ES-I3 (cell line): ENCODE measurements around the gene VGLL3.

Source experiments
- H3K36me3 ChIP-seq: 2 replicates; pipeline ENCODE4 v1.6.1; 2013; ENCODE audit warnings: mild to moderate bottlenecking, low read length, control low read depth, moderate library complexity; ENCODE audit not compliant: insufficient read depth
- H3K4me1 ChIP-seq: 2 replicates; pipeline ENCODE4 v1.6.1; 2013; ENCODE audit warnings: mild to moderate bottlenecking, control low read depth, low read length; ENCODE audit not compliant: insufficient read depth
- H3K9ac ChIP-seq: 2 replicates; pipeline ENCODE4 v1.6.1; 2013; ENCODE audit warnings: low read depth, mild to moderate bottlenecking, low read length, moderate library complexity
- H3K9me3 ChIP-seq: 2 replicates; pipeline ENCODE4 v1.6.1; 2013; ENCODE audit warnings: mild to moderate bottlenecking, low read length, moderate library complexity; ENCODE audit not compliant: control insufficient read depth, insufficient read depth

Gene VGLL3

DNA sequence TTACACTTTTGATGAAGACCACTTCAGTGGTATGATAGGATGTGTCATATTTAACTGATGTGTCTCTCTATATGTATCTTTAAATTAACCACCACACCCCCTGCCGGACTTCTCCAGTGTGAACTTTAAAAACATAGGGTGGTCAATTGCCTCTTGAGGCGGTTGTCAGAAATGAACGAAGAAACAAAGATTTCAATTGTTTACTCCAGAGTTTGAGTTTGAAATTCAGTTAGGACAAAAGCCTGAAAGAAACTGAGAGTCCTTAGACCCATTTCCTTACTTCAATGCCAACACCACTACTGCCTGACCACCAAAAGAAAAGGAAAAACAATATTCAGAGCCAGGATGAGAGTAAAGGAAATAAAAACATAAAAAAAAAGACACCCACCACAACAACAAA lies 40.2 kb downstream of the VGLL3 start:
- H3K36me3 ChIP-seq: no peaks in the 10 kb centered on the region
- H3K4me1 ChIP-seq: peaks cover 19% of the 10 kb centered on the region; the same call in 1 of the 2 replicates
- no peaks in the 10 kb centered on the region for H3K9me3 ChIP-seq
- no peak overlapping the region for H3K9ac ChIP-seq

DNA sequence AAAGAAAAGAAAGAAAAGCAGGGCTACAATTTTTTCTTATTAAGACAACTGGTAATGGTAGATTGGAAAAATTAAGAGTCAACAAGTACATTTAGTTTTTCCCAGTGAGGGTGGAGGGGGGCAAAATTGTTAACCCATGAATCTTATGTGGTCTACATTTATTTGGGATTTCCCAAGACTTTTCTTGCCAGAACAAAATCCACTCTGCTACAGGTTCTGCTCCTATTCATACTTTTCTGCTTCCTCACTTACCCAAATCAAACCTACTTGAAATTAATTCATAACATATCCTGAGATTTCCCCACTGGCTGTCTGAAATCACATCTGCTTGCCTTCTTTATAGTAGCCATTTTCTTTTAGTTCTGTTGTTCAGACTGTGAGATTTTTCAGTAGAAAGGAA lies 41.1 kb downstream of the VGLL3 start:
- no peaks in the 10 kb centered on the region for H3K9me3 ChIP-seq
- peaks cover 19% of the 10 kb centered on the region; the same call in 1 of the 2 replicates for H3K4me1 ChIP-seq
- no peak overlapping the region for H3K9ac ChIP-seq
- H3K36me3 ChIP-seq: no peaks in the 10 kb centered on the region

DNA sequence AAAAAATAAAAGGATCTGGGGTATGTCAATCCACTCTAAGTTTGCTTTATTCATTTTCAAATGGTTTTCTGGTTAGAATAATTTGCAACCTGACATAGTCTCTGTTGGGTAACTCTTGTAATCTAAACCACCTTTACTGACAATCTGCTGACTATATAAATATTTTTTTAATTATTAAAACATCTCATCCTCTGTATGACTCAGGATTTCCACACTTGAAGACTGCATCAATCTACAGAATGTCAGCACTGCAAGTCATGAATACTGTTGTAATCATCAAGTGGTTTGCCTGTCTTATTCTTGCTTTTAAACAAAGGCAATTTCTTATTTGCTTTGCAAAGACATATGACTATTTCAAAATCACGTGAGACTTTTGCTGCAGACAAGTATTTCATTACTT lies 42.1 kb downstream of the VGLL3 start:
- H3K9me3 ChIP-seq: no peaks in the 10 kb centered on the region
- H3K4me1 ChIP-seq: peaks cover 13% of the 10 kb centered on the region; the same call in 1 of the 2 replicates
- H3K36me3 ChIP-seq: no peaks in the 10 kb centered on the region
- no peak overlapping the region for H3K9ac ChIP-seq

DNA sequence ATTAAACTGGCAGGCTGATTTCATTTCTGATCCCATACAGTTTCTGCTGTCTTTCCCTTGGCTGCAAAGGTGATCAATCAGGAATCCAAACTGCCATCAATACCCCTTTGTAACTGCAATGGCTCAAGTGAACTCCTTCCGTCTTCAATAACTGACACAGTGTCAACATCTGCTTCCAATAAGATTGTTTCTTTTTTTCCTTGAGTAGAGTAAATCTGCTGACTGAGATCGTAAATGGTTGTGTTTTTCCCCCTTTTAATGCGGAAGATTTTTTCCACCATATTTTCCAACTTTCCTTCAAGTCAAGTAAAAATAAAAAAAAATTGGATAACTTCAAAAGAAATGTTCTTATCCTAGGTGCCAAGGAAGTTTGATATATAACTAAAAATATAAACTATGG lies 48.7 kb downstream of the VGLL3 start:
- Histone ChIP-seq H3K4me1 (no peaks in the 10 kb centered on the region), H3K9me3 (no peaks in the 10 kb centered on the region), H3K9ac (no peak overlapping the region), H3K36me3 (no peaks in the 10 kb centered on the region)

DNA sequence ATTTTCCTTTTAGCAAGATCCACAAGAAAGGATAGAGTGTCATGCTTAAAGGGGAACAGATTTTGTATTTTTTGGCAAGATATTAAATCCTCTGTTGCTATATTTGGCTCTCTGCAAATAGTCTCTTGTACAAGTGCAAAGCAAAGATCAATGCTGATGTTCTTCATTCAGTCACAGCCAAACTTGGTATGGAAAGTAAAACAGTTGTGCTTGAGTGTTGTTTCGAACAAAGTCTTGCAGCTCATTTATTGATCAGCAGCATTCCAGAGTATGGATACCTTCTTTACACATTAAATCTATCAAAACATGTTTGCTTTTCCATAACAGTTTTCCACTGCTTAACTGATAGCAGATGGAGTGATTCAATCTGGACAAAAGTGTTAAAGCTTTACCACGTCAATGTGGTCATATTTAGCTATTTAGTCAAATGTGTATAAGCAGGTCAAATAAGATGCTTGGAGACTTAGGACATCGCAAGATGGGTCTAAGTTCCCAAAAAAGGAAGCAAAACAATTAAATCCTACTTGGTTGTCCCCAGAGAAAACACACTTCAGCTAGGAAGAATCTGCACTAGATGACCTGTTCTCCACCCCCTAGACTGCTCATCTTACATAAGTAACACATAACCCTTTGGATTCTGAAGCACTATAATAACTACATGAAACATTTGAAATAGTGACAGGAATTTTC lies 52.4 kb downstream of the VGLL3 start:
- Histone ChIP-seq H3K9me3 (no peaks in the 10 kb centered on the region), H3K36me3 (no peaks in the 10 kb centered on the region), H3K9ac (no peak overlapping the region), H3K4me1 (no peaks in the 10 kb centered on the region)

DNA sequence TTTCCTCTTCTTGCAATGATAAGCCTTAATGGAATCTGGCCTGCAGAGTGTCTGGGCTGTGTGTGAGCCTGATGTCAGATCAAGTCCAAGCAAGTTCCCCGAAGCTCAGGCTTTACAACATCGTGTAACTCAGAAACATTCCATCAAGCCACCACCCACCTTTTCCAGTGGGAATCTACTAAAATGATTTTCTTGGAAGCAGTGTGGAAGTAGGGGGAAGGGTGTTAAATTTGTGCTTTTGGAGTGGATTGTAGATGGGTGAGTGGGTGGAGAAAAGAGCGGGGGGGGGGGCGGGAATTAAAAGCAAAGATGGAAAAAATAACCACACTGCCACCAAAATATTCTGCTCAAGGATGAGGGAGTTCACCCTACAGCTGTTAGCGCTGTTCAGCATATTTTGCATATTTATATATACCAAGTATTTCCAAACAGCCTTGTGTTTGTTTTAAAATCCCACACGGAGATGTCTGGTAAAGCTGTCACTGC lies 53.6 kb downstream of the VGLL3 start:
- H3K9ac ChIP-seq: no peak overlapping the region
- no peaks in the 10 kb centered on the region for H3K36me3 ChIP-seq
- H3K4me1 ChIP-seq: no peaks in the 10 kb centered on the region
- H3K9me3 ChIP-seq: no peaks in the 10 kb centered on the region

DNA sequence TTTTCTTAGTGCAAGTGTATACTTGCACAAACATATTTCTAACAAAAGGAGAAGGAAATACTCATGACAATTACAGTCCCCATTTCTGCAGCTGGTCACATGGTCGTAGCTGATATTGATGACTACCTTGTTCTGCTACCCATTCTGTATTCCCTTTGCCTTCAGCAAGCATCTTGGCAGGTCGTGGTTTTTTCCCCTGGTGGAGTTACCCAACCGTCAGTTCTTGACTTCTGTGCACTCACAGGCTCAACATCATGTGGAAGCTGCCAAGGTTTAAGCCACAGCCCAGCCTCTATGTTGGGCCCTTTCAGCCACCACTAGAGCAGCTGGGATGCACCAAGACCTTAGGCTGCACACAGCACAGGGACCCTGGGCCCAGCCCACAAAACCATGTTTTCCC lies 56.1 kb downstream of the VGLL3 start:
- H3K4me1 ChIP-seq: no peaks in the 10 kb centered on the region
- no peaks in the 10 kb centered on the region for H3K36me3 ChIP-seq

DNA sequence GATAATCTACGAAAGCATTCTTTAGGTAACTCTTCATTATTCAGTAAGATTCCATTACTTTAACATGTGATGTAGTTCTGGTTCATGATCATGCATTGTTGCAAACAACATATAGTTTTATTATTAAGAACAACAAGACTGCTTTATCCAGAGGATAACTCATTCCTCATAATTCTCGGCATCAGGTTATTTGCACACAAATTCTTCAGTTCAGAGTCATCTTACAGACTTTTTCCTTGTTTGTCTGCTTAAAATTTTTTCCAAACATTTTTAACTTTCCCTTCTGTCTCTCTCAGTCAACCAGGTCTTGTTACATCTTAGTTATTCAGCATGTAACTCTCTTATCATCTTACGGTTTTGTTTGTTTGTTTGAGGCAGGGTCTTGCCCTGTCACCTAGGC lies 60.1 kb downstream of the VGLL3 start:
- no peaks in the 10 kb centered on the region for H3K4me1 ChIP-seq
- H3K9me3 ChIP-seq: no peaks in the 10 kb centered on the region
- H3K36me3 ChIP-seq: no peaks in the 10 kb centered on the region; the same call in 1 of the 2 replicates
- no peak overlapping the region for H3K9ac ChIP-seq

More for the DNA sequence above, 56.1 kb downstream of the VGLL3 start:
- Histone ChIP-seq H3K9me3 (no peaks in the 10 kb centered on the region), H3K9ac (no peak overlapping the region)

DNA sequence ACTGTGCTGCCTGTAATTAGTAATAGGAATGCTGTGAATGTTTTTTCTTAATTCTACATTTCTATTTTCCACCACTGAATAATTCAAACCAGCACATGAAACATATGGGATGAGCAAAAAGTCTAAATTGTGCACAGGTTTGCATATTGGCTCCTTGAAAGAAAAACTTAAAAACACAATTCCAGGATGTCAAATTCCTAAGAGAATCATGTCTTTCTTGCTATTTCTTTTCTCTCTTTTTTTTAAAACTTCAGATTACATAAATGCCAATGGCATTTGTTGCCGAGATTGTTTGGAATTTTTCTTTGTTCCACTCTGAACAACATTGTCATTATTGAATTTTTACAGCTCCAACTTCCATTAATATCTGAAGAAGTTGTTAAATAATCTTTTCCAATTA lies 60.8 kb downstream of the VGLL3 start:
- no peaks in the 10 kb centered on the region for H3K4me1 ChIP-seq
- H3K36me3 ChIP-seq: no peaks in the 10 kb centered on the region; the same call in 1 of the 2 replicates
- no peaks in the 10 kb centered on the region for H3K9me3 ChIP-seq
- no peak overlapping the region for H3K9ac ChIP-seq

DNA sequence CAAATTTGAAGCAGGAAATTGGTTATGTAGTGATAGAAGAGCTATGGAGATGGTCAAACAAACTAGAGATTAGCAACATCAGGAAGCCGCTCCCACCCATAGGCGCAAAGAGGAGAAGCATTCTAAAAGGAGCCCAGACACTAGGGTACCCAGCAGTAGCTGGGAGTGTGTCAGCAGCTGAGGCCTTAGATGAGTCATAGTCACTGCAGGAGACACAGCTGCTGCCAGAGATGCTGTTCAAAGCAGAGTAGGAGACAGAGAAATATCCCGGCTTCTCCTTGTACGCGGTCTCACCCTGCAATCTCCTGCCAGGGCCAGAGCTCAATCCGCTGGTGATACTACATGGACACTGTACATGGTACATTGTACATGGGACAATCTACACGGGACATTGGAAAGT lies 61.9 kb downstream of the VGLL3 start:
- no peaks in the 10 kb centered on the region for H3K9me3 ChIP-seq
- no peaks in the 10 kb centered on the region; the same call in 1 of the 2 replicates for H3K36me3 ChIP-seq
- no peaks in the 10 kb centered on the region for H3K4me1 ChIP-seq
- no peak overlapping the region for H3K9ac ChIP-seq

DNA sequence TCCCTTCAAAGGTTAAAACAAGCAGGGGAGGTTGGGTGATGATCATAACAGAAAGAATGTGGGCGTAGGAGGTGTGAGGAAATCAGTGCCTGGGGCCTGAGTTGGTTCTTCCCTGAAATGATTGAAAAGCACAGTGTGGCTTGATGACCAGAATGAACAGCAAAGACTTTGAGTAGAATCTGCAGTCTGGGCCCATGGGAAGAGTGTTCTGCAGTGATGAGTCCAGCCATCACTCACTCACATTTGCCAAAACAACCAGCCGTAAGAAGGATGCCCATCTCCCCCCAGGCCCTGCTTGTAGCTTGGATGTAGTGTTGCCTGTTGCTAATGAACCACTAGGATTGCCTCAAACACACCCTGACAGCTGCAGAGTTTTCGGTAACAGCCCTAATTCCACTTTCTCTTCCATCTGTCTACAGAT lies 67.9 kb downstream of the VGLL3 start:
- Histone ChIP-seq H3K4me1 (no peaks in the 10 kb centered on the region; the same call in 1 of the 2 replicates), H3K9me3 (no peaks in the 10 kb centered on the region), H3K9ac (no peak overlapping the region), H3K36me3 (no peaks in the 10 kb centered on the region)

DNA sequence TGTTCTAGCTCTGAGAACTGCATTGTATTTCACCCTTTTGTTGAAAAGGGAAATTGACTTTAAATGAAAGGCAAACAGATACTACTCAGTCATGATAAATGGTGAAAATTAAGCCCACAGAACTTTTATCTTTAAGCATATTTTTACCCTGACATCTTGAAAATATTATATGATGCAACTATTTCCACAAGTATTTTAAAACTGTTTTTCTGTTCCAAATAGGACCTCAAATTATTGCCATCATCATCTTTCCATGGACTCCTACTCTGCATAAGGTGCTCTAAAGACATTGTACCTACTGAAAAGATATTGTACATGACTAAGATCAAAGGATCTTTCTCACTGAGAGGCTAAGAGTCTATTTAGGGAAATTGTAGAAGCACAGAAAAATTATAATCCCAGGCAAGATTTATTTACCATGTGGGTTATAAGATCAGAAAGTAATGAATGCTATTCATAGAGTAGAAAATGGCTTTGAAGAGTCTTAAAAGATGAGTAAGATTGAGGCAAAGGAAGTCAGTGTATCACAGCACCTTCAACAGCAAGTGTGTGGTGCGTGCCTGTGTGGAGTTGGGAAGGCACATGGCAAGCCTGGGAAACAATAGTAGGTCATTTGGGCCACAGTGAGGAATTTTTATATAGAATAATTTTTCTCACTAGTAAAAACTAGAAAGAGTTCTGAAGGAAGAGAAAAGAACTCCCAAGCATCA lies 68.8 kb downstream of the VGLL3 start:
- Histone ChIP-seq H3K4me1 (no peaks in the 10 kb centered on the region; the same call in 1 of the 2 replicates), H3K9me3 (no peaks in the 10 kb centered on the region), H3K36me3 (no peaks in the 10 kb centered on the region), H3K9ac (no peak overlapping the region)

DNA sequence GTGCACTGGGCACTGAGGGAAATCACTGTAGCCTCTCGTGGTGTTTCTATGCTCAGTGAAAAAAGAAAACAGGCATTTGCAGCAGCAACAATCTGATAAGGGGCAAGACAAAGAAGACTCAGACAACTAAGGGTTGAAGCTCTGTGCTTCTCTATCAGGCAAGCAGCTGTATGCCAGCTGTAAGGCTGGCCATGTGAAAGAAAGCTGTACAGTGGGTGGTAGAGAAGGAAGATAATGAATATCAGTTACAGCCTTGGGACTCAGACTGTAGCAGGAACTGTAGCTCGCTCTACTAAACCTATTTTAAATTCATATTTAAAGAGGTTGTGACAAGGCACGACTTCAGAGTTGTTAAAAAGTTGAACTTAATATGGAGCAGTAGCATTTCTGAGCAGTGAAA lies 76.3 kb downstream of the VGLL3 start:
- H3K9ac ChIP-seq: no peak overlapping the region
- no peaks in the 10 kb centered on the region for H3K36me3 ChIP-seq
- H3K4me1 ChIP-seq: no peaks in the 10 kb centered on the region
- H3K9me3 ChIP-seq: no peaks in the 10 kb centered on the region

DNA sequence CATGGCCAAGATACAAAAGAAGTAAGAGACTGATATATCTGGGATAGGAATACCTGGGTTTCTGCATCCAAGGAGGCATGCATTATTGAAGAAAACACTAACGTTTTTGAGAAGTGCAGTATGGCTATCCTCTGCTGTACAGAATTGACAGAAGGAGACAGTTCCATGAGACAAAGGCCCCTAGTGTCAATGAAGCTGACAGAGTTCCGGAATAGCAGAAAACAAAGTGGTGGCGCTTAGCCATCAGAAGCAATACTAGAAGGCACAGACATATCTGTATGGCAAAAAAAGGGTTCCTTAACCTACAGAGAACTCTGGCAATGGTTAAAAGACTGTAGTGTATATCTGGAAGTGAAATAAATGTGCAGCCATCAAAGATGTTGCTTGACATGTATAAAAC lies 77.8 kb downstream of the VGLL3 start:
- no peaks in the 10 kb centered on the region for H3K36me3 ChIP-seq
- no peaks in the 10 kb centered on the region for H3K4me1 ChIP-seq
- no peaks in the 10 kb centered on the region for H3K9me3 ChIP-seq
- H3K9ac ChIP-seq: no peak overlapping the region

DNA sequence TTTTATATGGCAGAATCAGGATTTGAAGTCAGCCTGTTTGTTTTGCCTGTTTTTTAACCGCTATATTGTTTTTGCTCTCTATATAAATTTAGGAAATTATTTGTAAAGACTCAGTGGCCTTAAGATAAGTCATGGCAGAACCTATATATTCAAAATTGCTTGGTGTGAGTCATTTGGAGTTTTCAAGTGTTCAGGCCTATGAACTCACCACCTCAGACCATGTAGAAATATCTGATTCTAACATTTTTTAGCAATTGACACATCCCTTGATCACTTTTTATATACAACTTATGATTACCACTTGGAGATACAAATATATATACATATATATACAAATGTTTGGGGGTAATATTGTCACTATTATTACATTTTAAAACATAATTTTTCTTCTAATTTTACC lies 95.7 kb downstream of the VGLL3 start:
- Histone ChIP-seq H3K9ac (no peak overlapping the region), H3K9me3 (no peaks in the 10 kb centered on the region), H3K36me3 (no peaks in the 10 kb centered on the region), H3K4me1 (peaks cover 11% of the 10 kb centered on the region; the same call in 1 of the 2 replicates)
